Central memory CD8-positive, alpha-beta T cell (primary cell): Measurements from ENCODE around the gene FHIT.

Experiments used
- ATAC-seq: fragments of 150-1000 bp; cut with Tn5 transposase; replicated peaks from 2 replicates; pipeline ENCODE4 v1.10.0; 2022; ENCODE audit warnings: mild to moderate bottlenecking, moderate FRiP score, moderate number of reproducible peaks; ENCODE audit not compliant: poor library complexity, severe bottlenecking; ENCODE audit errors: extremely low read depth
- DNase-seq, 2 donors: peaks; one replicate each; pipeline ENCODE4 v3.0.0; 2021; ENCODE audit warnings: low spot score in 2 of 2
- H3K27ac Mint-ChIP-seq: one replicate; pipeline ENCODE4 v1.8.0; 2022; ENCODE audit warnings: low read depth, mild to moderate bottlenecking, moderate library complexity, mixed read lengths
- H3K27me3 Mint-ChIP-seq: one replicate; pipeline ENCODE4 v1.8.0; 2022; ENCODE audit warnings: mixed read lengths
- H3K36me3 Mint-ChIP-seq: one replicate; pipeline ENCODE4 v1.8.0; 2022; ENCODE audit warnings: mild to moderate bottlenecking, moderate library complexity, mixed read lengths; ENCODE audit not compliant: insufficient read depth
- H3K4me1 Mint-ChIP-seq: one replicate; pipeline ENCODE4 v1.8.0; 2022; ENCODE audit warnings: mixed read lengths
- H3K4me3 Mint-ChIP-seq: one replicate; pipeline ENCODE4 v1.8.0; 2022; ENCODE audit warnings: mild to moderate bottlenecking, moderate library complexity, mixed read lengths
- H3K9me3 Mint-ChIP-seq: one replicate; pipeline ENCODE4 v1.8.0; 2022; ENCODE audit warnings: mixed read lengths

The FHIT gene

GRCh38 chr3:59758672-59759071 is 1492.6 kb downstream of the FHIT start:
- Mint-ChIP-seq H3K4me1 (peaks cover 7% of the 10 kb centered on the region), H3K27ac (peak overlapping the region; percentile 16), H3K4me3 (no peak overlapping the region), H3K36me3 (no peaks in the 10 kb centered on the region), H3K27me3 (no peaks in the 10 kb centered on the region), H3K9me3 (no peaks in the 10 kb centered on the region)
- DNase-seq (no peak), ATAC-seq (no peak)

GRCh38 chr3:59756934-59757333 is 1494.3 kb downstream of the FHIT start:
- H3K4me3 Mint-ChIP-seq = no peak overlapping the region
- ATAC-seq (no peak), DNase-seq (no peak)
- H3K27ac Mint-ChIP-seq = no peak overlapping the region
- no peaks in the 10 kb centered on the region for H3K36me3 Mint-ChIP-seq
- no peaks in the 10 kb centered on the region for H3K9me3 Mint-ChIP-seq
- peaks cover 14% of the 10 kb centered on the region for H3K4me1 Mint-ChIP-seq
- no peaks in the 10 kb centered on the region for H3K27me3 Mint-ChIP-seq

- Mint-ChIP-seq H3K27ac (no peak overlapping the region), H3K36me3 (no peaks in the 10 kb centered on the region), H3K27me3 (no peaks in the 10 kb centered on the region), H3K9me3 (no peaks in the 10 kb centered on the region), H3K4me1 (peaks cover 14% of the 10 kb centered on the region), H3K4me3 (no peak overlapping the region)
- ATAC-seq = no peak
- DNase-seq = no peak
Measured at GRCh38 chr3:59754456-59755129, 1496.7 kb downstream of the FHIT start.

GRCh38 chr3:59753808-59754450 is 1497.3 kb downstream of the FHIT start:
- peaks cover 10% of the 10 kb centered on the region for H3K4me1 Mint-ChIP-seq
- H3K27me3 Mint-ChIP-seq = no peaks in the 10 kb centered on the region
- no peak overlapping the region for H3K27ac Mint-ChIP-seq
- DNase-seq (no peak), ATAC-seq (no peak)
- H3K4me3 Mint-ChIP-seq = no peak overlapping the region
- no peaks in the 10 kb centered on the region for H3K9me3 Mint-ChIP-seq
- H3K36me3 Mint-ChIP-seq = no peaks in the 10 kb centered on the region

- no peak overlapping the region for H3K4me3 Mint-ChIP-seq
- H3K4me1 Mint-ChIP-seq = peaks cover 7% of the 10 kb centered on the region
- ATAC-seq (no peak), DNase-seq (no peak)
- H3K9me3 Mint-ChIP-seq = no peaks in the 10 kb centered on the region
- H3K27ac Mint-ChIP-seq = no peak overlapping the region
- H3K27me3 Mint-ChIP-seq = no peaks in the 10 kb centered on the region
- no peaks in the 10 kb centered on the region for H3K36me3 Mint-ChIP-seq
Measured at GRCh38 chr3:59752925-59753324, 1498.3 kb downstream of the FHIT start.

- Mint-ChIP-seq H3K27ac (no peak overlapping the region), H3K4me1 (peaks cover 7% of the 10 kb centered on the region), H3K4me3 (no peak overlapping the region), H3K27me3 (no peaks in the 10 kb centered on the region), H3K9me3 (no peaks in the 10 kb centered on the region), H3K36me3 (no peaks in the 10 kb centered on the region)
- no peak for ATAC-seq
- DNase-seq = no peak
Measured at GRCh38 chr3:59751606-59752005, 1499.6 kb downstream of the FHIT start.

GRCh38 chr3:59750391-59750790 is 1500.9 kb downstream of the FHIT start:
- DNase-seq (no peak), ATAC-seq (no peak)
- Mint-ChIP-seq H3K4me1 (peaks cover 7% of the 10 kb centered on the region), H3K27ac (no peak overlapping the region), H3K36me3 (no peaks in the 10 kb centered on the region), H3K27me3 (no peaks in the 10 kb centered on the region), H3K4me3 (no peak overlapping the region), H3K9me3 (no peaks in the 10 kb centered on the region)

GRCh38 chr3:59749291-59749690 is 1502.0 kb downstream of the FHIT start:
- ATAC-seq = no peak
- no peaks in the 10 kb centered on the region for H3K27me3 Mint-ChIP-seq
- H3K4me1 Mint-ChIP-seq = peaks cover 7% of the 10 kb centered on the region
- no peak overlapping the region for H3K4me3 Mint-ChIP-seq
- H3K9me3 Mint-ChIP-seq = no peaks in the 10 kb centered on the region
- H3K36me3 Mint-ChIP-seq = no peaks in the 10 kb centered on the region
- no peak for DNase-seq
- H3K27ac Mint-ChIP-seq = no peak overlapping the region

GRCh38 chr3:59746585-59746984 is 1504.7 kb downstream of the FHIT start:
- no peak for ATAC-seq
- Mint-ChIP-seq H3K27ac (no peak overlapping the region), H3K4me3 (no peak overlapping the region), H3K36me3 (no peaks in the 10 kb centered on the region), H3K27me3 (no peaks in the 10 kb centered on the region), H3K4me1 (no peaks in the 10 kb centered on the region), H3K9me3 (no peaks in the 10 kb centered on the region)
- DNase-seq = no peak

- DNase-seq = no peak
- H3K27me3 Mint-ChIP-seq = no peaks in the 10 kb centered on the region
Measured at GRCh38 chr3:59737241-59737640, 1514.0 kb downstream of the FHIT start.

GRCh38 chr3:59734061-59734460 is 1517.2 kb downstream of the FHIT start:
- Mint-ChIP-seq H3K36me3 (no peaks in the 10 kb centered on the region), H3K4me1 (no peaks in the 10 kb centered on the region), H3K27ac (no peak overlapping the region), H3K4me3 (no peak overlapping the region), H3K9me3 (no peaks in the 10 kb centered on the region), H3K27me3 (no peaks in the 10 kb centered on the region)
- ATAC-seq (no peak), DNase-seq (no peak)

More at GRCh38 chr3:59737241-59737640, 1514.0 kb downstream of the FHIT start:
- no peak for ATAC-seq
- no peaks in the 10 kb centered on the region for H3K4me1 Mint-ChIP-seq
- H3K9me3 Mint-ChIP-seq = no peaks in the 10 kb centered on the region
- no peak overlapping the region for H3K27ac Mint-ChIP-seq
- H3K4me3 Mint-ChIP-seq = no peak overlapping the region
- H3K36me3 Mint-ChIP-seq = no peaks in the 10 kb centered on the region

- no peak overlapping the region for H3K4me3 Mint-ChIP-seq
- H3K36me3 Mint-ChIP-seq = no peaks in the 10 kb centered on the region
- DNase-seq = no peak
- no peak overlapping the region for H3K27ac Mint-ChIP-seq
- H3K9me3 Mint-ChIP-seq = no peaks in the 10 kb centered on the region
- no peak for ATAC-seq
- no peaks in the 10 kb centered on the region for H3K27me3 Mint-ChIP-seq
- H3K4me1 Mint-ChIP-seq = no peaks in the 10 kb centered on the region
Measured at GRCh38 chr3:59733041-59733809, 1518.0 kb downstream of the FHIT start.

GRCh38 chr3:59731943-59732342 is 1519.3 kb downstream of the FHIT start:
- Mint-ChIP-seq H3K27me3 (no peaks in the 10 kb centered on the region), H3K36me3 (no peaks in the 10 kb centered on the region), H3K27ac (no peak overlapping the region), H3K9me3 (no peaks in the 10 kb centered on the region), H3K4me3 (no peak overlapping the region), H3K4me1 (no peaks in the 10 kb centered on the region)
- no peak for ATAC-seq
- DNase-seq = no peak
